ENCODE measurements around the gene ARSH.
"Not testable (repeated sequence)": the region's sequence is repeated elsewhere in the genome, so short reads cannot be mapped to it uniquely, and the experiment has no call there.

Gene ARSH

DNA sequence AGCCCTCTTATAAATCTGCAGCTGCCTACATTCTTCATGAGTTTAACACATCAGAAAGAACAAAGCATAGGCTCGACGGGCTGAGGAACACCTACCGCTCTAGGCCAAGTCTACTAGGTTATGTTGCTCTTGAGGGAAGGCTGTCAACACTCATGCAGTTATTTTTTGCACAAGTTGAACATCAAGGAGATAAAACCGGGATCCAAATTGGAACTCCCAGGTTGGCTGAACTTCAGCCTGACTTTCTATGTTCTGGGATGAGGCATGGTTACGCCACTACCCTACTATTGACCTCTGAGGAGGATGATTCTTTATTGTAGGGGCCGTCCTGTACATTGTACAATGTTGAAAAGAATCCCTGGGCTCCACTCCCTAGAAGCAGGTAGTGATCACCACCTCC is 37.3 kb upstream of the ARSH start:
- no peaks in the 10 kb centered on the region for H3F3A ChIP-seq (ENCODE audit: insufficient read depth, low read length)
- TF ChIP-seq, protein P1, sequence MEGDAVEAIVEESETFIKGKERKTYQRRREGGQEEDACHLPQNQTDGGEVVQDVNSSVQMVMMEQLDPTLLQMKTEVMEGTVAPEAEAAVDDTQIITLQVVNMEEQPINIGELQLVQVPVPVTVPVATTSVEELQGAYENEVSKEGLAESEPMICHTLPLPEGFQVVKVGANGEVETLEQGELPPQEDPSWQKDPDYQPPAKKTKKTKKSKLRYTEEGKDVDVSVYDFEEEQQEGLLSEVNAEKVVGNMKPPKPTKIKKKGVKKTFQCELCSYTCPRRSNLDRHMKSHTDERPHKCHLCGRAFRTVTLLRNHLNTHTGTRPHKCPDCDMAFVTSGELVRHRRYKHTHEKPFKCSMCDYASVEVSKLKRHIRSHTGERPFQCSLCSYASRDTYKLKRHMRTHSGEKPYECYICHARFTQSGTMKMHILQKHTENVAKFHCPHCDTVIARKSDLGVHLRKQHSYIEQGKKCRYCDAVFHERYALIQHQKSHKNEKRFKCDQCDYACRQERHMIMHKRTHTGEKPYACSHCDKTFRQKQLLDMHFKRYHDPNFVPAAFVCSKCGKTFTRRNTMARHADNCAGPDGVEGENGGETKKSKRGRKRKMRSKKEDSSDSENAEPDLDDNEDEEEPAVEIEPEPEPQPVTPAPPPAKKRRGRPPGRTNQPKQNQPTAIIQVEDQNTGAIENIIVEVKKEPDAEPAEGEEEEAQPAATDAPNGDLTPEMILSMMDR (IDR thresholded peaks at IDR 0.05; ENCODE audit: low read length): no peak
- TF ChIP-seq EZH2 (optimal IDR thresholded peaks at IDR 0.05; ENCODE audit: low read depth, low read length) (no peak), EZH2phosphoT487 (IDR thresholded peaks at IDR 0.05; ENCODE audit: low read length) (no peak)
- no peaks in the 10 kb centered on the region for H3K4me1 ChIP-seq (ENCODE audit: low read length)
- no peaks in the 10 kb centered on the region for H3K79me2 ChIP-seq (ENCODE audit: low read length)
- H3K9me2 ChIP-seq (replicated peaks; ENCODE audit: insufficient read depth, low read length): no peaks in the 10 kb centered on the region
- DNase-seq: no peak
- no peak overlapping the region for H3K9ac ChIP-seq (ENCODE audit: low read length)
- H3K27ac ChIP-seq (ENCODE audit: low read length): no peak overlapping the region
- H3K9me3 ChIP-seq (replicated peaks; ENCODE audit: insufficient read depth, low read length): no peaks in the 10 kb centered on the region
- no peaks in the 10 kb centered on the region for H3K36me3 ChIP-seq (replicated peaks; ENCODE audit: insufficient read depth, low read length)
- H2AFZ ChIP-seq (ENCODE audit: low read length): no peak overlapping the region
- no peaks in the 10 kb centered on the region for H3K27me3 ChIP-seq (replicated peaks; ENCODE audit: insufficient read depth, low read length)
- no peaks in the 10 kb centered on the region for H4K20me1 ChIP-seq (ENCODE audit: insufficient read depth, low read length)
- no peak overlapping the region for H3K4me2 ChIP-seq (ENCODE audit: low read depth, low read length)
- no peak overlapping the region for H3K4me3 ChIP-seq (ENCODE audit: low read length)

DNA sequence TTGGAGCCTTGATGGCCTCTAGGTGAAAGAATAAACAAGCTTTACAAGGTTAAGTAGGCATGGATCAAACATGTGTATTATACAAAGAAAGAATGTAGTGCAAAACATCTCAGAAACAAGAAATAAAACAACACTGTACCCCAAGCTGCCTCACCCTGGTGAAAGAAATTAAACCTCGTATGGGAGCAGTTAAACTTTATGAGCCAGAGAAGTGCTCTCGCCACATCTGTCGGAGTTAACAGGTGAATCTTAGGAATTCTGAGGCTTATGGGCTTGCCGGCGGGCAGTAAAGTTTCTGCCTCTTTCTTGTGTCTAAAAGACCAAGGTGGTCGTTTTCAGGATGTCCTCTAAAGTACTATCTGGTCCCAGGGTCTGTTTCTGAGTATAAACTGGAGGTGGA is 34.0 kb upstream of the ARSH start:
- H3K36me3 ChIP-seq (replicated peaks; ENCODE audit: insufficient read depth, low read length): no peaks in the 10 kb centered on the region
- H3K4me3 ChIP-seq (ENCODE audit: low read length): no peak overlapping the region
- TF ChIP-seq EZH2phosphoT487 (IDR thresholded peaks at IDR 0.05; ENCODE audit: low read length) (no peak), EZH2 (optimal IDR thresholded peaks at IDR 0.05; ENCODE audit: low read depth, low read length) (no peak)
- TF ChIP-seq, protein P1 (IDR thresholded peaks at IDR 0.05; ENCODE audit: low read length): no peak
- no peaks in the 10 kb centered on the region for H3K4me1 ChIP-seq (ENCODE audit: low read length)
- no peaks in the 10 kb centered on the region for H4K20me1 ChIP-seq (ENCODE audit: insufficient read depth, low read length)
- no peaks in the 10 kb centered on the region for H3F3A ChIP-seq (ENCODE audit: insufficient read depth, low read length)
- no peaks in the 10 kb centered on the region for H3K9me2 ChIP-seq (replicated peaks; ENCODE audit: insufficient read depth, low read length)
- no peak overlapping the region for H3K27ac ChIP-seq (ENCODE audit: low read length)
- no peaks in the 10 kb centered on the region for H3K27me3 ChIP-seq (replicated peaks; ENCODE audit: insufficient read depth, low read length)
- no peak for DNase-seq
- no peak overlapping the region for H2AFZ ChIP-seq (ENCODE audit: low read length)
- H3K79me2 ChIP-seq (ENCODE audit: low read length): no peaks in the 10 kb centered on the region
- H3K9me3 ChIP-seq (replicated peaks; ENCODE audit: insufficient read depth, low read length): no peaks in the 10 kb centered on the region
- no peak overlapping the region for H3K4me2 ChIP-seq (ENCODE audit: low read depth, low read length)
- no peak overlapping the region for H3K9ac ChIP-seq (ENCODE audit: low read length)

DNA sequence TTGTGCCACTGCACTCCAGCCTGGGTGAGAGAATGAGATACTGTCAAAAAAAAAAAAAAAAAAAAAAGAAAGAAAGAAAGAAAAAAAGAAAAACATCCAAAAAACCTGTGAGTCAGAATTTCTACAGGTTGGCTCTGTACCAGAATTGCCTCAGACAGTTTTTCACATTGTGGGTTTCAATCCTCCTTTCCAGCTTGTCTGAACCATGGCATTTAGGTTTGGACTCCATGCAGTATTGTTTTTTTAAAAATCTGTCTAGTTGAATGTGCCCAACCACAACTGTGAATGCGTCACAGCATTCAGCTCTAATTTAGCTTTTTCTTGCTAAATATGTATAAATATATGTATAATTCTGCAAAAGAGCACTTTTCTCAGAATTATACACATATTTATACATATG is 31.4 kb upstream of the ARSH start:
- Histone ChIP-seq H3K9ac (ENCODE audit: low read length) (no peak overlapping the region), H3K4me3 (ENCODE audit: low read length) (no peak overlapping the region), H3K9me3 (replicated peaks; ENCODE audit: insufficient read depth, low read length) (no peaks in the 10 kb centered on the region), H2AFZ (ENCODE audit: low read length) (no peak overlapping the region), H3K9me2 (replicated peaks; ENCODE audit: insufficient read depth, low read length) (no peaks in the 10 kb centered on the region), H3F3A (ENCODE audit: insufficient read depth, low read length) (no peaks in the 10 kb centered on the region), H3K4me2 (ENCODE audit: low read depth, low read length) (no peak overlapping the region), H3K27ac (ENCODE audit: low read length) (no peak overlapping the region), H3K4me1 (ENCODE audit: low read length) (no peaks in the 10 kb centered on the region), H4K20me1 (ENCODE audit: insufficient read depth, low read length) (no peaks in the 10 kb centered on the region), H3K27me3 (replicated peaks; ENCODE audit: insufficient read depth, low read length) (no peaks in the 10 kb centered on the region), H3K36me3 (replicated peaks; ENCODE audit: insufficient read depth, low read length) (no peaks in the 10 kb centered on the region), H3K79me2 (ENCODE audit: low read length) (no peaks in the 10 kb centered on the region)
- no peak for DNase-seq
- TF ChIP-seq, protein P1 (IDR thresholded peaks at IDR 0.05; ENCODE audit: low read length): no peak
- no peak for TF ChIP-seq EZH2phosphoT487 (IDR thresholded peaks at IDR 0.05; ENCODE audit: low read length)

DNA sequence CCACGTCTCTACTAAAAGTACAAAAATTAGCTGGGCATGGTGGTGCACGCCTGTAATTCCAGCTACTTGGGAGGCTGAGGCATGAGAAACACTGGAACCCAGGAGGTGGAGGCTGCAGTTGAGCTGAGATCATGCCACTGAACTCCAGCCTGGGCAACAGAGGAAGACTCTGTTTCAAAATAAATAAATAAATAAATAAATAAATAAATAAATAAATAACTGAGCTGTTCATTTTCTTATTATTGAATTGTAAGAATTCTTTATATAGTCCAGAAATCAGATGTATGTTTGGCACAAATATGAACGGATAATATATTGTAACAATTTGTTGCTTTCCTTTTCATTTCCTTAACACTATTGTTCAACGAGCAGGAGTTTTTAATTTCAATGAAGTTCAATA is 27.7 kb upstream of the ARSH start:
- not testable (repeated sequence) for H3K27ac ChIP-seq (ENCODE audit: low read length); H3K9me3 ChIP-seq (replicated peaks; ENCODE audit: insufficient read depth, low read length); H2AFZ ChIP-seq (ENCODE audit: low read length); H3K9me2 ChIP-seq (replicated peaks; ENCODE audit: insufficient read depth, low read length); H3K27me3 ChIP-seq (replicated peaks; ENCODE audit: insufficient read depth, low read length); H3K36me3 ChIP-seq (replicated peaks; ENCODE audit: insufficient read depth, low read length); H4K20me1 ChIP-seq (ENCODE audit: insufficient read depth, low read length); H3F3A ChIP-seq (ENCODE audit: insufficient read depth, low read length); DNase-seq; H3K79me2 ChIP-seq (ENCODE audit: low read length); H3K4me2 ChIP-seq (ENCODE audit: low read depth, low read length); H3K9ac ChIP-seq (ENCODE audit: low read length); H3K4me3 ChIP-seq (ENCODE audit: low read length); H3K4me1 ChIP-seq (ENCODE audit: low read length)

Measured in MM.1S (cell line).